Calu3 (cell line): ENCODE results near the gene LZTR1. TPM values are rescaled to one million over a fixed set of nuclear protein-coding genes. Genes with fewer than 3 reads are reported as not detected.

ENCODE experiments used
- BruUV-seq: library from RNA; stranded (reverse); fragments of 400-500 nt; replicated peaks from 2 replicates; lab custom pipeline; 2021; lab: Mats Ljungman, UMichigan
- CTCF ChIA-PET: fragments of 300-600 bp; sonication (Branson Sonifier 250); formaldehyde crosslinking; loops from one replicate; lab custom pipeline; 2022; ENCODE audit warnings: antibody characterized with exemption; lab: Charles Lee
- DNase-seq: peaks from one replicate; pipeline ENCODE4 v3.0.0; 2022
- H3K27ac Mint-ChIP-seq: one replicate; pipeline ENCODE4 v1.8.0; 2022; ENCODE audit warnings: mixed read lengths; ENCODE audit not compliant: unreplicated experiment
- H3K27me3 Mint-ChIP-seq: one replicate; pipeline ENCODE4 v1.8.0; 2022; ENCODE audit warnings: mixed read lengths; ENCODE audit not compliant: unreplicated experiment
- H3K36me3 Mint-ChIP-seq: one replicate; pipeline ENCODE4 v1.8.0; 2022; ENCODE audit warnings: mild to moderate bottlenecking, moderate library complexity, mixed read lengths; ENCODE audit not compliant: insufficient read depth, unreplicated experiment
- H3K4me1 Mint-ChIP-seq: one replicate; pipeline ENCODE4 v1.8.0; 2022; ENCODE audit warnings: mild to moderate bottlenecking, low read depth, mixed read lengths; ENCODE audit not compliant: unreplicated experiment
- H3K4me3 Mint-ChIP-seq: one replicate; pipeline ENCODE4 v1.8.0; 2022; ENCODE audit warnings: mild to moderate bottlenecking, low read depth, moderate library complexity, mixed read lengths; ENCODE audit not compliant: unreplicated experiment
- H3K9me3 Mint-ChIP-seq: one replicate; pipeline ENCODE4 v1.8.0; 2022; ENCODE audit warnings: low read depth, mixed read lengths; ENCODE audit not compliant: unreplicated experiment
- CTCF ChIP-seq: fragments of 200-600 bp; IDR thresholded peaks from one replicate; pipeline ENCODE4 v1.8.0; 2022; ENCODE audit warnings: antibody characterized with exemption; ENCODE audit not compliant: unreplicated experiment
- intact Hi-C: fragments of 100-400 bp; cut with micrococcal nuclease; formaldehyde crosslinking; loops from one replicate; pipeline ENCODE4 v1.10.0; 2022; ENCODE audit not compliant: unreplicated experiment
- total RNA-seq: library from RNA; stranded (reverse); gene quantifications from 2 replicates; pipeline ENCODE4 v1.2.3, GENCODE V29; 2022

Gene LZTR1
- total RNA-seq, 1 experiment from 2014 or later: 55.4 TPM

- CTCF ChIA-PET: no interaction called here
- no TSS peak for BruUV-seq
- no peaks in the 10 kb centered on the region for H3K4me1 Mint-ChIP-seq
- peaks cover 51% of the 10 kb centered on the region for H3K27me3 Mint-ChIP-seq
- H3K36me3 Mint-ChIP-seq: peaks cover 5% of the 10 kb centered on the region
- intact Hi-C loops: no loop called here
- TF ChIP-seq CTCF: no peak
- no peak for DNase-seq
- H3K9me3 Mint-ChIP-seq: no peaks in the 10 kb centered on the region
- H3K27ac Mint-ChIP-seq: no peak overlapping the region
- no peak overlapping the region for H3K4me3 Mint-ChIP-seq
Measured at GRCh38 chr22:21022507-21022906, 40.4 kb downstream of the LZTR1 start.

GRCh38 chr22:21022955-21023614, 41.0 kb downstream of the LZTR1 start:
- CTCF ChIA-PET: no interaction called here
- H3K36me3 Mint-ChIP-seq: peaks cover 5% of the 10 kb centered on the region
- no peaks in the 10 kb centered on the region for H3K4me1 Mint-ChIP-seq
- H3K9me3 Mint-ChIP-seq: no peaks in the 10 kb centered on the region
- DNase-seq: no peak
- no TSS peak for BruUV-seq
- H3K27ac Mint-ChIP-seq: no peak overlapping the region
- no peak for TF ChIP-seq CTCF
- H3K27me3 Mint-ChIP-seq: peaks cover 45% of the 10 kb centered on the region
- no peak overlapping the region for H3K4me3 Mint-ChIP-seq
- intact Hi-C loops: no loop called here

GRCh38 chr22:21025266-21025665, 43.2 kb downstream of the LZTR1 start:
- Mint-ChIP-seq H3K27me3 (peaks cover 39% of the 10 kb centered on the region), H3K4me1 (no peaks in the 10 kb centered on the region), H3K36me3 (peaks cover 5% of the 10 kb centered on the region), H3K9me3 (no peaks in the 10 kb centered on the region), H3K4me3 (no peak overlapping the region), H3K27ac (no peak overlapping the region)
- CTCF ChIA-PET: no interaction called here
- DNase-seq: no peak
- intact Hi-C loops: no loop called here
- BruUV-seq: no TSS peak
- no peak for TF ChIP-seq CTCF

- TF ChIP-seq CTCF: no peak
- Mint-ChIP-seq H3K9me3 (no peaks in the 10 kb centered on the region), H3K4me1 (no peaks in the 10 kb centered on the region), H3K27ac (no peak overlapping the region), H3K36me3 (peaks cover 5% of the 10 kb centered on the region), H3K4me3 (no peak overlapping the region), H3K27me3 (peaks cover 39% of the 10 kb centered on the region)
- BruUV-seq: no TSS peak
- CTCF ChIA-PET: no interaction called here
- intact Hi-C loops: no loop called here
- no peak for DNase-seq
Measured at GRCh38 chr22:21025763-21026755, 44.0 kb downstream of the LZTR1 start.
